ENCODE measurements around the gene ASB14.

Gene ASB14

DNA sequence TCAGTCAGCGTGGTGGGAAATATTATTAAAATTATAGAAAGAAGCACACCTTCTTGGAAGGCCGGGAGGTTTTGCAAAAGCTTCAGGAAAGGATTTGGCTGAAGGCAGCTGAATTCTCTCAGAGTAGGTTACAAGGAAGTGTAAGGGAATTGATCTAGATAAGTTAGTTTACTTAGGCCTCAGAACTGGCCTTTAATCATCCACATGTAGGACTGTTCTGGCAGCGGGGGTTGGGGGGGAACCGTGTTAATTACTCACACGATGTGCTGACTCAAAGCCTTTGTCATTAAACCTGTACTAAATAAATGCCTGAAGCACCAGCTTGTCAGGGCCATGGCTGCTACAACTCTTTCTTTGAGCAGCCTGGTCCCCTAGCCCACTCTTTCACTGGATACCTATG, 12.8 kb downstream of the ASB14 start:
- Histone ChIP-seq H4K20me1 (ENCODE audit: insufficient read depth, low read length) (no peaks in the 10 kb centered on the region), H2AFZ (ENCODE audit: low read length) (no peak overlapping the region), H3K9me3 (replicated peaks; ENCODE audit: insufficient read depth, low read length) (no peaks in the 10 kb centered on the region), H3K4me2 (ENCODE audit: low read depth, low read length) (no peak overlapping the region), H3K4me3 (ENCODE audit: low read length) (no peak overlapping the region), H3K9ac (ENCODE audit: low read length) (no peak overlapping the region), H3F3A (ENCODE audit: insufficient read depth, low read length) (no peaks in the 10 kb centered on the region; the same call in 1 of the 2 replicates), H3K79me2 (ENCODE audit: low read length) (no peaks in the 10 kb centered on the region), H3K9me2 (replicated peaks; ENCODE audit: insufficient read depth, low read length) (no peaks in the 10 kb centered on the region), H3K27ac (ENCODE audit: low read length) (no peak overlapping the region), H3K27me3 (replicated peaks; ENCODE audit: insufficient read depth, low read length) (no peaks in the 10 kb centered on the region), H3K36me3 (replicated peaks; ENCODE audit: insufficient read depth, low read length) (no peaks in the 10 kb centered on the region), H3K4me1 (ENCODE audit: low read length) (no peaks in the 10 kb centered on the region)
- DNase-seq = no peak
- TF ChIP-seq EZH2 (optimal IDR thresholded peaks at IDR 0.05; ENCODE audit: low read depth, low read length) (no peak), EZH2phosphoT487 (IDR thresholded peaks at IDR 0.05; ENCODE audit: low read length) (no peak)
- TF ChIP-seq, protein P1, sequence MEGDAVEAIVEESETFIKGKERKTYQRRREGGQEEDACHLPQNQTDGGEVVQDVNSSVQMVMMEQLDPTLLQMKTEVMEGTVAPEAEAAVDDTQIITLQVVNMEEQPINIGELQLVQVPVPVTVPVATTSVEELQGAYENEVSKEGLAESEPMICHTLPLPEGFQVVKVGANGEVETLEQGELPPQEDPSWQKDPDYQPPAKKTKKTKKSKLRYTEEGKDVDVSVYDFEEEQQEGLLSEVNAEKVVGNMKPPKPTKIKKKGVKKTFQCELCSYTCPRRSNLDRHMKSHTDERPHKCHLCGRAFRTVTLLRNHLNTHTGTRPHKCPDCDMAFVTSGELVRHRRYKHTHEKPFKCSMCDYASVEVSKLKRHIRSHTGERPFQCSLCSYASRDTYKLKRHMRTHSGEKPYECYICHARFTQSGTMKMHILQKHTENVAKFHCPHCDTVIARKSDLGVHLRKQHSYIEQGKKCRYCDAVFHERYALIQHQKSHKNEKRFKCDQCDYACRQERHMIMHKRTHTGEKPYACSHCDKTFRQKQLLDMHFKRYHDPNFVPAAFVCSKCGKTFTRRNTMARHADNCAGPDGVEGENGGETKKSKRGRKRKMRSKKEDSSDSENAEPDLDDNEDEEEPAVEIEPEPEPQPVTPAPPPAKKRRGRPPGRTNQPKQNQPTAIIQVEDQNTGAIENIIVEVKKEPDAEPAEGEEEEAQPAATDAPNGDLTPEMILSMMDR (IDR thresholded peaks at IDR 0.05; ENCODE audit: low read length) = no peak

- no peaks in the 10 kb centered on the region for H3K27me3 ChIP-seq (replicated peaks; ENCODE audit: insufficient read depth, low read length)
- no peak overlapping the region for H3K4me2 ChIP-seq (ENCODE audit: low read depth, low read length)
- no peaks in the 10 kb centered on the region for H3K9me2 ChIP-seq (replicated peaks; ENCODE audit: insufficient read depth, low read length)
- no peak overlapping the region for H3K4me3 ChIP-seq (ENCODE audit: low read length)
- no peaks in the 10 kb centered on the region; the same call in 1 of the 2 replicates for H3F3A ChIP-seq (ENCODE audit: insufficient read depth, low read length)
- H3K9ac ChIP-seq (ENCODE audit: low read length) = no peak overlapping the region
- TF ChIP-seq EZH2 (optimal IDR thresholded peaks at IDR 0.05; ENCODE audit: low read depth, low read length) = no peak
- TF ChIP-seq EZH2phosphoT487 (IDR thresholded peaks at IDR 0.05; ENCODE audit: low read length) = no peak
- TF ChIP-seq, protein P1 (IDR thresholded peaks at IDR 0.05; ENCODE audit: low read length) = no peak
- no peaks in the 10 kb centered on the region for H3K79me2 ChIP-seq (ENCODE audit: low read length)
- H3K9me3 ChIP-seq (replicated peaks; ENCODE audit: insufficient read depth, low read length) = no peaks in the 10 kb centered on the region
- DNase-seq = no peak
- H3K4me1 ChIP-seq (ENCODE audit: low read length) = no peaks in the 10 kb centered on the region
- H2AFZ ChIP-seq (ENCODE audit: low read length) = no peak overlapping the region
- peaks cover 3% of the 10 kb centered on the region; the same call in 1 of the 2 replicates for H3K36me3 ChIP-seq (replicated peaks; ENCODE audit: insufficient read depth, low read length)
- no peaks in the 10 kb centered on the region for H4K20me1 ChIP-seq (ENCODE audit: insufficient read depth, low read length)
- H3K27ac ChIP-seq (ENCODE audit: low read length) = no peak overlapping the region
Observed at GRCh38 chr3:57278237-57278636, 14.2 kb downstream of the ASB14 start.

GRCh38 chr3:57275393-57275792, 17.1 kb downstream of the ASB14 start:
- Histone ChIP-seq H3K9ac (ENCODE audit: low read length) (no peak overlapping the region), H3K4me2 (ENCODE audit: low read depth, low read length) (no peak overlapping the region), H3K4me1 (ENCODE audit: low read length) (no peaks in the 10 kb centered on the region), H3K4me3 (ENCODE audit: low read length) (no peak overlapping the region), H3K27me3 (replicated peaks; ENCODE audit: insufficient read depth, low read length) (no peaks in the 10 kb centered on the region), H3K79me2 (ENCODE audit: low read length) (no peaks in the 10 kb centered on the region), H4K20me1 (ENCODE audit: insufficient read depth, low read length) (no peaks in the 10 kb centered on the region), H3F3A (ENCODE audit: insufficient read depth, low read length) (no peaks in the 10 kb centered on the region; the same call in 1 of the 2 replicates), H3K9me3 (replicated peaks; ENCODE audit: insufficient read depth, low read length) (no peaks in the 10 kb centered on the region), H3K27ac (ENCODE audit: low read length) (no peak overlapping the region), H2AFZ (ENCODE audit: low read length) (no peak overlapping the region), H3K36me3 (replicated peaks; ENCODE audit: insufficient read depth, low read length) (peaks cover 6% of the 10 kb centered on the region; the same call in 1 of the 2 replicates), H3K9me2 (replicated peaks; ENCODE audit: insufficient read depth, low read length) (no peaks in the 10 kb centered on the region)
- DNase-seq = no peak
- TF ChIP-seq EZH2phosphoT487 (IDR thresholded peaks at IDR 0.05; ENCODE audit: low read length) (no peak), EZH2 (optimal IDR thresholded peaks at IDR 0.05; ENCODE audit: low read depth, low read length) (no peak)
- TF ChIP-seq, protein P1 (IDR thresholded peaks at IDR 0.05; ENCODE audit: low read length) = no peak

Measured in MM.1S (cell line).